Activated CD4-positive, alpha-beta T cell treated with anti-CD3 and anti-CD28 coated beads, Interleukin-2, amount 50 U/mL, for 24 hours (primary cell): ENCODE measurements around the gene LAMA1.
"Not testable (repeated sequence)": the region's sequence is repeated elsewhere in the genome, so short reads cannot be mapped to it uniquely, and the experiment has no call there.

ENCODE experiments used
- DNase-seq, 2 donors: peaks; one replicate each; pipeline ENCODE4 v3.0.0-alpha.2; 2020; ENCODE audit warnings: low read depth in 1 of 2, low spot score in 1 of 2

LAMA1 gene, protein sequence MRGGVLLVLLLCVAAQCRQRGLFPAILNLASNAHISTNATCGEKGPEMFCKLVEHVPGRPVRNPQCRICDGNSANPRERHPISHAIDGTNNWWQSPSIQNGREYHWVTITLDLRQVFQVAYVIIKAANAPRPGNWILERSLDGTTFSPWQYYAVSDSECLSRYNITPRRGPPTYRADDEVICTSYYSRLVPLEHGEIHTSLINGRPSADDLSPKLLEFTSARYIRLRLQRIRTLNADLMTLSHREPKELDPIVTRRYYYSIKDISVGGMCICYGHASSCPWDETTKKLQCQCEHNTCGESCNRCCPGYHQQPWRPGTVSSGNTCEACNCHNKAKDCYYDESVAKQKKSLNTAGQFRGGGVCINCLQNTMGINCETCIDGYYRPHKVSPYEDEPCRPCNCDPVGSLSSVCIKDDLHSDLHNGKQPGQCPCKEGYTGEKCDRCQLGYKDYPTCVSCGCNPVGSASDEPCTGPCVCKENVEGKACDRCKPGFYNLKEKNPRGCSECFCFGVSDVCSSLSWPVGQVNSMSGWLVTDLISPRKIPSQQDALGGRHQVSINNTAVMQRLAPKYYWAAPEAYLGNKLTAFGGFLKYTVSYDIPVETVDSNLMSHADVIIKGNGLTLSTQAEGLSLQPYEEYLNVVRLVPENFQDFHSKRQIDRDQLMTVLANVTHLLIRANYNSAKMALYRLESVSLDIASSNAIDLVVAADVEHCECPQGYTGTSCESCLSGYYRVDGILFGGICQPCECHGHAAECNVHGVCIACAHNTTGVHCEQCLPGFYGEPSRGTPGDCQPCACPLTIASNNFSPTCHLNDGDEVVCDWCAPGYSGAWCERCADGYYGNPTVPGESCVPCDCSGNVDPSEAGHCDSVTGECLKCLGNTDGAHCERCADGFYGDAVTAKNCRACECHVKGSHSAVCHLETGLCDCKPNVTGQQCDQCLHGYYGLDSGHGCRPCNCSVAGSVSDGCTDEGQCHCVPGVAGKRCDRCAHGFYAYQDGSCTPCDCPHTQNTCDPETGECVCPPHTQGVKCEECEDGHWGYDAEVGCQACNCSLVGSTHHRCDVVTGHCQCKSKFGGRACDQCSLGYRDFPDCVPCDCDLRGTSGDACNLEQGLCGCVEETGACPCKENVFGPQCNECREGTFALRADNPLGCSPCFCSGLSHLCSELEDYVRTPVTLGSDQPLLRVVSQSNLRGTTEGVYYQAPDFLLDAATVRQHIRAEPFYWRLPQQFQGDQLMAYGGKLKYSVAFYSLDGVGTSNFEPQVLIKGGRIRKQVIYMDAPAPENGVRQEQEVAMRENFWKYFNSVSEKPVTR (N-terminal part only)

DNA sequence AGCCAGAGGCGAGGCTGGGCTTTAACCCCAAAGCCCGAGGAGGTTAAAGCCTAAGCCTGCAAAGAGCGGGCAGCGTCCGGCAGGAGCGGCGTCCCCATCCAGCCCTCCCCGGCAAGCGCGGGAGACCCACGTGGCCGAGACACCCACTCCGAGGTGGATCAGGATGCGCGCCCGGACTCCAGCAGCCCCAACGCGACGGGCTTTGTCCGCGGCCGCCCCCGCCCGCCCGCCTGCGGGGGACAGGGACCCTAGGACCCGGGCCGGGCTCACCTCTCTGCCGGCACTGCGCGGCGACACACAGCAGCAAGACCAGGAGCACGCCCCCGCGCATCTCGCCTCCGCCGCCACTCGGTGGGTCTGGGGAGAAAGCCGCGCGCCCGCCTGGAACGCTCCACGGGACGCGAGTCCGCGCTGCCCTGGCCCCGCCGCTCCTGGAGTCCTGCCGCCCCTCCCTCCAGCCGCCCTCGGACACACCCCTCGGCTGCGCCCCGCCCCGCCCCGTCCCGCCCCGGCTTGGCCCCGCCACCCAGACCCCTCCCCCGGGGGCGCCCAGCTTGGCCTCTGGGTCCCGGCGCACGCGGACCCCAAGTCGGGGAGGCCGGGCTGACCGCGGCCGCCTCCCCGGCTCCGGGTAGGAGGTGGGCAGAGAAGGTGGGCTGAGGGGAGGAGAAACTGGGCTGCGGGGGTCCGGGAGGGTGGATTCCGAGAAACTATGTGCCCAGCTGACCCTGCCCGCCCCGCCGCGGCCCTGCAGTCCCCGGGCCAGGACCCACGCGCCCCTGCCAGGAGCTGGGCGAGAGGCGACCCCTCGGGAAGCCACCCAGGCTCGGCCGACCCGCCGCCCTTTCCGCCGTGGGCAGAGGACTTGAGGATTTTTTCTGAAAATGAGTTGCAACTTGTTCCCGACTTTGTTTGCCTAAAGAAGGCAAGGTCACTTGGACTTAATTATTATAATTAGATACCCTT lies at the start of gene LAMA1:
Gene LAMA1, minus strand, starts transcription at position 408 of the 966 bp plus-strand sequence. Its CDS starts 77 bp downstream, at position 331.
- DNase-seq, result no peak

DNA sequence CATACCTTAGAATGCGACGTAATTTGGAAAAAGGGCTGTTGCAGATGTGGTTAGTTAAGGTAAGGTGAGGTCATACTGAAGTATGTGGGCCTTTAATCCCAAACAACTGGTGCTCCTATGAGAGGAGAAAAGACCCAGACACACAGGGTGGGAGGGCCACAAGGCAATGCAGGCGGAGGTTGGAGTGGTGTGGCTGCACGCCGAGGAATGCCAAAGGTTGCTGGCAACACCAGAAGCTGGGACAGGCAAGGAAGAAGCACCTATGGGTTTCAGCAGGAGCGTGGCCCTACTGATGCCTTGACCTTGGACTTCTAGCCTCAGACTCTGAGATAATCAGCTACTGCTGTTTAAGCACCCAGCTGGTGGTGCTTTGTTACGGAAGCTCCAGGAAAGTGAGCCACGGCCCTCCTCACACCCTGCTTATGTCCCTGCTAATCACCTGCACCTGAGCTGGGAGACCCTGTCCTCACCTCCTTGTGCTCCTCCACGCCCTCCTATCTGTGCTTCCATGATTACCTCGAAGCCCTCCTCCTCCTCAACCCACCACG lies 48.3 kb upstream of the LAMA1 start:
- DNase-seq, result no peak

DNA sequence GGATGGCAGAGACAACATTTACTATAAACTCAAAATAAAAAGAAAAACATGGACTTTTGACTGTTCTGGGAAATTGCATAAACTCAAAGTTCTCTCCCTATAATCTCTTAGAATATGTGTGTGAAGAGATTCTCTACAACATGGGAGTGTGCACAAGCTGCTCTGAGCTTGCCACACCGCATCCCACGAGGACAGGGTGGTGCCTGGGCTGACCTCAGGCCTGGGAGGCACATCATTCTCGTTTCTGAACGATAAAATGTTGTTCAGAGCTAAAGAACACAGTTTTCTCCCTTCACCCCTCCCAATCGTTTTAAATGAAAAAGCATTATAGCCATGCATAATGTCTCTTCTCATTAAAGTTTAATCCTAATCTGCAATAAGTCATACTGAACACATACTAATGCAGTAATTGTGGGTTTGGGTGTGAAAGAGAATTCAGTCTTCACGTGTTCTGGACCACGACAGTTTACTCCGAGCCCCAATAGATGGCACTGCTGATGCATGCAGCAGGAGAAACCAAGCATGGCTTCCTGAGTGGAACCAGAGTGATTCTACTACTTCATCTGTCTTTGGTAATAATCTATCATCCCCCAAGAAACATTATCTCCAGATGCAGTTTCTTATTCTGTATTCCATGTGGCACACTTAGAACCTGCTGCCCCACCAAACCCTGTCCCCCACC lies 46.9 kb upstream of the LAMA1 start:
- no peak for DNase-seq

DNA sequence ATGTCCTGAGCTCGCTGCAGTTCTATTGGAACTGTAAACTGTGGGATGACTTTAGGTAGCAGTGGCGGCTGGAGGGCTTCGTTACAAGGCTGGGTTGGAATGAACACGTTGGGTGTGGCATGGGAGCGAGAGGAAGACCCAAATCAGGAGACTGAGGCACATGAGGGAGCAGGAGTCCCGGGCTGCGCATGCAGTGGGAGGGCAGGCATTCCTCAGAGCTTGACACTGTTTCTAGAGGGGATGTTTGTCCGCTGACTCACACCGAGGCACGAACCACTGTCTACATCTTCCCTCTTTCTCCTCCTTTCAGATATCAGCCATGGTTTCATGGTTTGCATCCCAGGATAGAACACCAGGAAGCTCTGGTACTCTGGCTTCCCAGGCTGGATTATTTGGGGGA lies 40.6 kb upstream of the LAMA1 start:
- DNase-seq, result no peak

- DNase-seq, result no peak
Measured at GRCh38 chr18:7157760-7158159, 40.2 kb upstream of the LAMA1 start.

DNA sequence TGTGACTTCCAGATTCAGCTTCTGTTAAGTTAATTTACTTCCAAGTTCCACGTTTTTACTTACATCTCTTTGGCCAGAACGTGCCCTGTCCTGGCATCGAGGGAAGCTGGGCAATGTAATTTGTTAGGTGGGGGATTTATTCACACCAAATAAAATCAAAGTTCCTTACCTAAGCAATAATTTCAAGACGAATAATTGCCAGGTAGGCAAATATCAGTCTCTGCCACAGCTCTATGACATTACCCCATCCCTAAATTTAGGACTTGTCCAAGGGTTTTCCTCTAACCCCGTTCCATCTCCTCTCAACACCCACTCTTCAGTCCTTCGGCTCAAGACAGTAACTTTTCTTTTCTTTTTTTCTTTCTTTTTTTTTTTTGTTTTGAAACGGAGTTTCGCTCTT lies 38.3 kb upstream of the LAMA1 start:
- DNase-seq, result no peak

GRCh38 chr18:7155092-7155491 lies 37.5 kb upstream of the LAMA1 start:
- DNase-seq, result no peak

GRCh38 chr18:7152440-7152839 lies 34.8 kb upstream of the LAMA1 start:
- no peak for DNase-seq

DNA sequence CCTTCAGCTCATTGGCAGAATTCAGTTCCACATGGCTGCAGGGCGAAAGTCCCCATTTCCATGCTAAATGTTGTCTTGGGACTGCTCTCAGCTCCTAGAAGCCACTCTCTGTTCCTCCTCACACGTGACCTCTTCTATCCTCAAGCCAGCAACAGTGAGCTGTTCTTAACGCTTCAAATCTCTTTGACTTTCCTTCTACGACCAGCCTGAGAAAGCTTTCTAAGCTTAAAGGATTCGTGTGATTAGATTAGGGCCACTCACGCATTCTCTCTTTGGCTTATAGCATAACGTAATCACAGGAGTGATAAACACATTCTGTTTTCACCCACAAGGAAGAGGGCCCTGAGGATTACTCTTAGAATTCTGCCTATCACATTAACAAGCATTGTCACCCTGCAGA lies 29.8 kb upstream of the LAMA1 start:
- DNase-seq, result no peak

GRCh38 chr18:7146067-7146466 lies 28.5 kb upstream of the LAMA1 start:
- DNase-seq, result no peak

DNA sequence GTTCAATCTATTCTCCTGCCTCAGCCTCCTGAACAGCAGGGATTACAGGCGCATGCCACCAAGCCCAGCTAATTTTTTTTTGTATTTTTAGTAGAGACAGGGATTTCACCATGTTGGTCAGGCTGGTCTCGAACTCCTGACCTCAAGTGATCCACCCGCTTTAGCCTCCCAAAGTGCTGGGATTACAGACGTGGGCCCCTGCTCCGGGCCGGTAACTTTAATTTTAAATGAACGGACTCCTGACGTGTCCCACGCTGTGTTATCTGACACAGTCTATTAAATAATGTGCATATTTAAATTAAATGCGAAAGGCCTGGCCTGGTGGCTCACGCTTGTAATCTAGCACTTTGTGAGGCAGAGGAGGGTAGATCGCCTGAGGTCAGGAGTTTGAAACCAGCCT lies 27.3 kb upstream of the LAMA1 start:
- DNase-seq, result not testable (repeated sequence)

DNA sequence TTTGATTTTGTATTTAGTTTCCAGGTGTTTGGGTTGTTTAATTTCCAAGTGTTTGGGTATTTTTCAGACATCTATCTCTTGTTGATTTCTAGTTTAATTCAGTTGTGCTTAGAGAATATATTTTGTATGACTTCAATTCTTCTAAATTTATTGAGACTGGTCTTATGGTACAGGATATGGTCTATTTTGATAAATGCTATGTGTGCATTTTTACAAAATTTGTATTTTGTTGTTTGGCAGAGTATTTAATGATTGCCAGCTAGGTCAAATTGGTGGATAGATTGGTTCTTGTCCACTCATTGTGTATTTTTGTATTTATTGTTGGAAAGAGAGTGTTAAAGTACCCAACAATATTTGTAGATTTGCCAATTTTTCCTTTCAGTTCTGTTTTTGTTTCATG lies 23.7 kb upstream of the LAMA1 start:
- no peak for DNase-seq

DNA sequence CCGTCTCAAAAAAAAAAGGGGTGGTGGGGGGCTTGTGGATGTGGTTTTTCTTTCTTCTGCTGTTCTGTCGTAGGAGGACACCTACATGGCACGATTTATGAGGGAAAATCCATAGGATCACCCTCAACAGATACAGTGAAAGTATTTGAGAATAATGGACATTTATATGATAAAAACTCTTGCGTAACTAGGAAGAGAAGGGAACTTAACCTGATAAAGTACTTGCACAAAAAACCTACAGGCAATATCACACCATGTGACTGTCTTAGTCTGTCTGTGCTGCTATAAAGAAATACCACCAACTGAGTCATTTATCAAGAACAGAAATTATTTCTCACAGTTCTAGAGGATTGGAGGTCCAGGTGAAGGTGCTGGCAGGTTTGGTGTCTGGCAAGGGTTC lies 21.8 kb upstream of the LAMA1 start:
- no peak for DNase-seq

DNA sequence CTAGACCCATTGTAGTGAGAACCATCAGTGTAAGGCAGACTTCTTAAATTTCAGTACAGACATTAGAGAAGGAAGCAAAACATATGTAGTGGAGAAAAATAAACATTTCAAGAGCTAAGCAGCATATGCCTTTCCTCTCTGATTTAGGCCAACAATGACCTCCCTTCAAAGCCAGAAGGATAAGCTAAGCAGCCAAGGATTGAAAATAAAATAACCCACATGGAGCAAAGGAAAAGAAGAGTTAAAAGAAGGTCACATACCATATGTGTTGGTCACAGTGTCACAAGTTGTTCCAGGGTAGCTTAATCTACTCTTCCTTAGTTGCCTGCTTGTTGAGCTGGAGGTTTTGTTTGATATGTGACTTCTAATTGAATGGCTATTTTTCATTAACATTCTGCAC lies 15.6 kb upstream of the LAMA1 start:
- DNase-seq, result no peak

DNA sequence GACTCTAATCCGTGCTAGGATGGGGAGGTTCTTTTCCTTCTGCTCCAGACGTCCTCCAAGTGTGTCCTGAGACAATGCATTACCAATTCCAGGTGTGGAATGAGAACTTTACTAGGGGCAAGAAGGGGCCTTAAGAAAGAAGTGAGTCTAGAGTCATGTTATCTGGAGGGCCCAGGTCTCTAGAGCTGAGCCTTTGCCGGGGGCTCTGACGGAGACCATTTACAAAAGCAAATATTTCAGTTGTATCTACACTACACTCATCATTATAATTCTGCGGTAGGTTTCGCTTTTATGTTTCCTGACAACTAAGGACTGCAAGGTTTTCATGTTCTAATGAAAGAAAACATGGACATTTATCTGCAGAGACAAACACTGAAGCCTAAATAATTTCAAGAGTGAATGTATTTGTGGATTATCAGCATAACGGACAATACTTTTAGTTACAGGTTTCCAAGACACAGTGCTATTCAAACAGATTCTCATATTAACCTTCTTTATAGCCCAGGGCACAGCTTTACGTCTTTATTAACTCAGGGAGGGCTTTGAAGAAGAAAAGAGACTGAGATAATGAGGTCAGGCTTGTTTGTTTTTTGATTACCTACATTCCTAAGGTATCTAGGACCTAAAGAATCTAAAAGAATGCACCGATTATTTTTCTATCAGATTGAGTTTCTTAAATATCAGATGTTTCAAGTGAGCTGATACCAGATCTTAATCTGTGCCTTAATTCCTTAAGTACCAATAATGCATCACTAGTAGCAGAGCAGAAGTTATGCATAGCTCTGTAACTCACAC lies 15.0 kb upstream of the LAMA1 start:
- DNase-seq, result no peak

GRCh38 chr18:7122376-7122775 lies 4.8 kb upstream of the LAMA1 start:
- DNase-seq, result no peak

DNA sequence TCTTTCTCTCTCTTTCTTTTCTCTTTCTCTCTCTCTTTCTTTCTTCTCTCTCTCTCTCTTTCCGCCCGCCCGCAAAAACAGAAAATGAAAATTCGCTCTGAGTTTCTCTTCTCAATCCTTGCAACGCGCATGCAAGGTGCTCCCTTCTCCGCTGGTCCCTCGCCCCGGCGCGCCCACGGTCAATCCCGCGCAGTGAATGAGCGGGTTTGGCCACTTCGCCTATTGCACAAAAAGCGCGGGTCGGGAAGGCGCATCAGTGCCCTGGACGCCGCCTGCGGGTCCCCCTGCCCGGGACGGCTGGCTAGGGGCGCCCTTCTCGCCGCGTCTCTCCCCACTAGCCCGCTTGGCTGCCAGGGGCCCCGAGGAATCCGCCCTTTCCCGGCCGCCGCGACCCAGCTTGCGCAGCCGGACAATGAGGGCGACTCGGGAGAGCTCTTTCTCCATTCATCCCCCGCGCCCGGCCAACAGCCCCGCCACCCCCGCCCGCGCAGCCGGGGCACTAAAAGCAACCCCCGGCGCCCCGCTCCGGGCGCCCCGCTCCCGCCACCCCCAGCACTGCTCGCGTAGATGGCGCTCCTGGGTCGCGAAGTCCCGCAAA lies 706 bp downstream of the LAMA1 start:
- DNase-seq, result no peak
